Pancreas (tissue), 10 donors: ENCODE measurements around the gene TMEM62. TPM values are rescaled to one million over a fixed set of nuclear protein-coding genes. Genes with fewer than 3 reads are reported as not detected.

Experiments
- ATAC-seq, 4 donors: fragments of 200-7000 bp; cut with Tn5 transposase; one replicate each; pipeline versions ENCODE4 v1.8.0 to v1.9.1; 2020; ENCODE audit warnings: mild to moderate bottlenecking in 4 of 4, moderate library complexity in 4 of 4
- DNase-seq, 6 donors: peaks; one replicate each; pipeline ENCODE4 v3.0.0-alpha.2; 2020
- FAIRE-seq: peaks from 2 replicates; lab custom pipeline; 2012; peaks lifted over from hg19 to GRCh38; lab: Jason Lieb, UNC
- H3K27ac ChIP-seq, 4 donors: fragments of 200-600 bp; sonication (generic); 1 replicate in 3 of 4; 2 replicates in 1 of 4; pipeline versions ENCODE4 v1.5.0 to v1.8.0; 2020
- H3K27me3 ChIP-seq, 4 donors: fragments of 200-600 bp; one replicate each; pipeline ENCODE4 v1.8.0; 2021
- H3K36me3 ChIP-seq, 3 donors: fragments of 200-600 bp; sonication (generic) in 1 of 3; one replicate each; pipeline versions ENCODE4 v1.5.0 to v1.8.0; 2020 to 2021
- H3K4me1 ChIP-seq, 3 donors: fragments of 200-600 bp; one replicate each; pipeline ENCODE4 v1.8.0; 2021
- H3K4me3 ChIP-seq, 4 donors: fragments of 200-600 bp; sonication (generic) in 2 of 4; one replicate each; pipeline versions ENCODE4 v1.5.0 to v1.8.0; 2020 to 2021
- H3K9me3 ChIP-seq, 4 donors: fragments of 200-600 bp; one replicate each; pipeline ENCODE4 v1.8.0; 2021
- WGBS, 2 donors: extraction: QIAGEN DNeasy Blood & Tissue Kit; methylation state at CpG; one replicate each; pipeline ENCODE4 v1.1.7; 2013; 5-methylcytosine and 5-hydroxymethylcytosine counted together
- intact Hi-C, 3 donors: fragments of 100-400 bp; cut with DNase I; formaldehyde crosslinking; loops; one replicate each; pipeline versions ENCODE4 v1.11.1 to v1.14.2; 2022
- polyA plus RNA-seq, 2 donors: library from polyadenylated mRNA; stranded (reverse); fragments of 200-250 nt; gene quantifications; one replicate each; pipeline ENCODE4 v1.2.3, GENCODE V29; 2013
- total RNA-seq, 6 donors: library from RNA; stranded (reverse); fragmentation: NEBNext Ultra II Directional in 4 of 6; extraction: Animal tissue kit (Norgen Biotek cat#: 25700) in 4 of 6; gene quantifications; one replicate each; pipeline versions ENCODE4 v1.2.1 to v1.2.4, GENCODE V29; 2021 to 2023
- TF ChIP-seq, protein P1 (sequence below), 4 donors: fragments of 200-600 bp; sonication (generic) in 3 of 4; IDR thresholded peaks; one replicate each; pipeline versions ENCODE4 v1.5.0 to v1.8.0; 2021; ENCODE audit warnings: antibody characterized with exemption in 4 of 4
- donor health status: healthy with polysubstance abuse.
- donor health status: DM: no; HTN: no; CAD: no; lungs with moderate emphysema.
- donor health status: DM: no; HTN: no; CAD: no.
- donor health status: control.
- donor health status: control.
- donor health status: Bipolar disorder and iron deficiency.
- donor health status: DM: yes; HTN: yes; CAD: no.
- donor health status: DM: no; HTN: no; CAD: no.
- donor health status: DM: no; HTN: no; CAD: no.
- donor health status: DM: yes; HTN: yes; CAD: no.

The TMEM62 gene
- total RNA-seq = 10 to 100 TPM in 4 of 6 donors, 1 to 10 TPM in 2; 8.1 to 14.7 (median 10.2) TPM
- polyA plus RNA-seq = 10 to 100 TPM; 13.9 to 16.8 TPM

DNA sequence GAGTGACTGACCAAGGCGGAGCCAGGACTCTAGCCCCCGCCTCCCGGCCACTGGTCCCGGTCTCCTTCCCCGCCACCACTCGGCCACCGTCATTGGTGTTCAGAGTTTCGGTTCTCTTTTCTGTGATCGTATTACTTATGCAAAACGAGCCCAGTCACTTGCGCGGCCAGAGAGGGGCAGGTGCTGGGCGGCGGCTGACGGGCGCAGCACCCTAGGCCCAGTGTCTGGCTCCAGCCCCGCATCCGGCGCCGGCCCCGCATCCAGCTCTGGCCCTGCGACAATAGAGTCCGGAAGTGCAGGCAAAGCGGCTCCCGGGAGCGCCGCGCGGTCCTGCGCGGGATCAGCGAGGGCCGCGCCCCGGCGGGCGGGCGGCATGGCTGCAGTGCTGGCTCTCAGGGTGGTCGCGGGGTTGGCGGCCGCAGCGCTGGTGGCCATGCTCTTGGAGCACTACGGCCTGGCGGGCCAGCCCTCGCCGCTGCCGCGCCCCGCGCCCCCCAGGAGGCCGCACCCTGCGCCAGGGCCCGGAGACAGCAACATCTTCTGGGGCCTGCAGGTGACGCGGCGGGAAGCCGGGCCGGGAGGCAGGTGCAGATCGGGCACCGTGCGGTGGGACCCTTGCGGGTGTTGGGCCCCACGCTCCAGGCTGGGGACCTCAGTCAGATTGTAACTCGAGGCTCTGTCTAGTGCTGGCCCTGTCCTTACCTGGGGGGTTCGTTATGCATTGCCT is at the start of gene TMEM62:
TMEM62 (plus strand) TSS at position 157 of the 727 bp plus-strand sequence; CDS start at position 374, 217 bp downstream.
- Histone ChIP-seq H3K27ac (peak within 1 kb of the TSS; percentile 74 to 84 (median 80)), H3K27me3 (no peaks in the 10 kb centered on the region), H3K9me3 (no peaks in the 10 kb centered on the region), H3K4me1 (peaks cover 6 to 9% (median 7%) of the 10 kb centered on the region in 3 donors), H3K4me3 (peak within 1 kb of the TSS; percentile 58 to 85 (median 78)), H3K36me3 (peaks cover 0 to 12% (median 0%) of the 10 kb centered on the region in 3 donors)
- intact Hi-C loops = no loop called here
- peak; percentile 94 to 97 (median 96) for ATAC-seq
- no peak for FAIRE-seq
- WGBS, 2 donors = 0% methylated on average over 63 to 66 of the region's 66 CpGs
- DNase-seq = peak; percentile 89 to 94 (median 90)
- TF ChIP-seq, protein P1, sequence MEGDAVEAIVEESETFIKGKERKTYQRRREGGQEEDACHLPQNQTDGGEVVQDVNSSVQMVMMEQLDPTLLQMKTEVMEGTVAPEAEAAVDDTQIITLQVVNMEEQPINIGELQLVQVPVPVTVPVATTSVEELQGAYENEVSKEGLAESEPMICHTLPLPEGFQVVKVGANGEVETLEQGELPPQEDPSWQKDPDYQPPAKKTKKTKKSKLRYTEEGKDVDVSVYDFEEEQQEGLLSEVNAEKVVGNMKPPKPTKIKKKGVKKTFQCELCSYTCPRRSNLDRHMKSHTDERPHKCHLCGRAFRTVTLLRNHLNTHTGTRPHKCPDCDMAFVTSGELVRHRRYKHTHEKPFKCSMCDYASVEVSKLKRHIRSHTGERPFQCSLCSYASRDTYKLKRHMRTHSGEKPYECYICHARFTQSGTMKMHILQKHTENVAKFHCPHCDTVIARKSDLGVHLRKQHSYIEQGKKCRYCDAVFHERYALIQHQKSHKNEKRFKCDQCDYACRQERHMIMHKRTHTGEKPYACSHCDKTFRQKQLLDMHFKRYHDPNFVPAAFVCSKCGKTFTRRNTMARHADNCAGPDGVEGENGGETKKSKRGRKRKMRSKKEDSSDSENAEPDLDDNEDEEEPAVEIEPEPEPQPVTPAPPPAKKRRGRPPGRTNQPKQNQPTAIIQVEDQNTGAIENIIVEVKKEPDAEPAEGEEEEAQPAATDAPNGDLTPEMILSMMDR (IDR thresholded peaks at IDR 0.05) = no peak

DNA sequence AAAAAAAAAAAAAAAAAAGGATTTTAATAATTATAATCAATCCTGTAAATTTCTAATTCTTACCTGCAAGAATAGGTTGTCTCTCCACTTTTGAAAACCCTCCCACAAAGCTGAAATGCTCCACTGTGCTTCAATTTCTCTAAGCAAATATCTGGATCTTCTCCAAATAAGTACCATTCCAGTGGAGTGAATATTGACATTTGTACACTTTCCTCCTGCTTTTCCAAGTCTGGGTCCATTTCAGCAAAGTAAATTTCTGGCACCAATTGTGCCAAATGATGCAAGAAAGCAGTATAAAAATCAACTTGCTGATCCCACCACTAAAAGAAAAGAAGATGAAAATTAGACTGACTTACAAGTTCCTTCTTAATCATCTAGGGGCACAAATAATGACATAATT is 47.5 kb upstream of the TMEM62 start:
- intact Hi-C loops = no loop called here
- Histone ChIP-seq H3K27me3 (no peaks in the 10 kb centered on the region), H3K36me3 (peaks cover 0 to 23% (median 3%) of the 10 kb centered on the region in 3 donors), H3K9me3 (no peaks in the 10 kb centered on the region), H3K27ac (no peak overlapping the region), H3K4me1 (peaks cover 0 to 4% (median 0%) of the 10 kb centered on the region in 3 donors), H3K4me3 (no peak overlapping the region)
- TF ChIP-seq, protein P1 (IDR thresholded peaks at IDR 0.05) = no peak
- ATAC-seq (peak in 2 of 4 donors; percentile 39 to 47), DNase-seq (no peak), FAIRE-seq (no peak)

DNA sequence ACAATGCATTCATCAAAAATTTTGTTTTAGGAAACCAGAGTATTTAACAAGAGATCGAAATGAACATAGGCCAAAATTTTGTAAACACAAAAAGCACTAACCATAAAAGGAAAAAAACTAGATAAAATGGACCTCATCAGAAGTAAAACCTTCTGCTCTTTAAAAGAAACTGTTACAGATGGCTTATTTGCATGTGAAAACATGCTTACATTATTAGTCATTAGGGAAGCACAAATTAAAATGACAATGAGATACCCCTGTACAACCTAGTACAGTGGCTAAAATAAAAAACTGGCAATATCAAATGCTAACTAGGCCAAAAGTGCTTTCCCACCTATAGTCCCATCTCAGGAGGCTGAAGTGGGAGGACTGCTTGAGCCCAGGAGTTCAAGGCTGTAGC is 46.8 kb upstream of the TMEM62 start:
- WGBS, 2 donors = 79 to 90% methylated on average over 1 of the region's 1 CpG
- peaks cover 0 to 17% (median 3%) of the 10 kb centered on the region in 3 donors for H3K36me3 ChIP-seq
- H3K27me3 ChIP-seq = no peaks in the 10 kb centered on the region
- no peaks in the 10 kb centered on the region for H3K9me3 ChIP-seq
- FAIRE-seq = no peak
- DNase-seq = no peak
- TF ChIP-seq, protein P1 (IDR thresholded peaks at IDR 0.05) = no peak
- H3K4me3 ChIP-seq = no peak overlapping the region
- intact Hi-C loops = no loop called here
- peaks cover 0 to 4% (median 0%) of the 10 kb centered on the region in 3 donors for H3K4me1 ChIP-seq
- ATAC-seq = no peak
- H3K27ac ChIP-seq = no peak overlapping the region

DNA sequence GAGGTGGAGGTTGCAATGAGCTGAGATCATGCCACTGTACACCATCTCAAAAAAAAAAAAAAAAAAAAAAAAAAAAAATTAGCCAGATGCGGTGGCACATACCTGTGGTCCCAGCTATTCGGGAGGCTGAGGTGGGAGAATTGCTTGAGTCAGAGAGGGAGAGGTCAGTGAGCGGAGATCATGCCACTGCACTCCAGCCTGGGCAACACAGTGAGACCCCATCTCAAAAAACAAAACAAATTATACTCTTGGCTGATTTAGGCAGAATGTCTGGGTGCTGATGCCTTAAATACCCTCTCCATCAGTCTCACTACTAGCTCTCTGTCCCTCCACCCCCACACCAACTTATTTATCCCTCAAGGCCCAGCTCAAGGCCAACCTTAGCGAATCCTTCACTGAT is 41.5 kb upstream of the TMEM62 start:
- Histone ChIP-seq H3K4me3 (no peak overlapping the region), H3K36me3 (no peaks in the 10 kb centered on the region), H3K27me3 (no peaks in the 10 kb centered on the region), H3K4me1 (peaks cover 0 to 14% (median 3%) of the 10 kb centered on the region in 3 donors), H3K9me3 (no peaks in the 10 kb centered on the region), H3K27ac (no peak overlapping the region)
- no peak for ATAC-seq
- TF ChIP-seq, protein P1 (IDR thresholded peaks at IDR 0.05) = no peak
- no peak for DNase-seq
- no peak for FAIRE-seq
- 94 to 95% methylated on average over 4 of the region's 4 CpGs for WGBS, 2 donors
- intact Hi-C loops = no loop called here

DNA sequence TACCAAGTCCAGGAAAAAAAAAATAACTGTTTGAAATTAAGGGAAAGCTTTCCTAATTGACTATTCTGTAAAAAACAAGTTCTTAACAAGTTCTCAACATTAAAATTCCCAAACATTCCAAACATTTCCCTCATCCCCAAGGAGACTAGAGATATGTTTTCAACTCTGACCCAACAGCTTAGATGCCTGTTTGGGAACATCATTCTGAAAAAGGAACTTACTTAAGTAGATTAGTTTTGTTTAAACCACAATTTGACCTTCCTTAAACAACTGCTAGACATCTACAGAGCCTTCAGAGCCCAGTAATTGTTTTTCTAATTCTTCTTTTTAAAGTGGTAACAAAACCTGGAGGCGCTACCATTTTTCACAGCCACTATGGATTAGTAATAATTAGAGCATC is 40.4 kb upstream of the TMEM62 start:
- H3K27ac ChIP-seq = no peak overlapping the region
- WGBS, 2 donors = 94 to 97% methylated on average over 1 of the region's 1 CpG
- ATAC-seq = peak in 1 of 4 donors; percentile 30

More for the DNA sequence above, 40.4 kb upstream of the TMEM62 start:
- Histone ChIP-seq H3K27me3 (no peaks in the 10 kb centered on the region), H3K4me1 (peaks cover 0 to 14% (median 3%) of the 10 kb centered on the region in 3 donors), H3K9me3 (no peaks in the 10 kb centered on the region), H3K4me3 (no peak overlapping the region), H3K36me3 (no peaks in the 10 kb centered on the region)
- intact Hi-C loops = no loop called here
- FAIRE-seq (no peak), DNase-seq (no peak)
- TF ChIP-seq, protein P1 (IDR thresholded peaks at IDR 0.05) = no peak
